Hepatic stellate cell (primary cell): ENCODE data around the gene PRKAR1A.
"Not testable (repeated sequence)": the region's sequence is repeated elsewhere in the genome, so short reads cannot be mapped to it uniquely, and the experiment has no call there.

Experiments
- DNase-seq: peaks from one replicate; pipeline ENCODE4 v3.0.0; 2011; ENCODE audit warnings: low spot score

Gene PRKAR1A

GRCh38 chr17:68512247-68512959, at the start of gene PRKAR1A:
Gene PRKAR1A, plus strand, starts transcription at chr17:68512430. Its CDS starts 2,970 bp downstream, at chr17:68515400.
- DNase-seq = peak; percentile 95

GRCh38 chr17:68463211-68464019, 48.8 kb upstream of the PRKAR1A start:
- DNase-seq = no peak

GRCh38 chr17:68468334-68468733, 43.9 kb upstream of the PRKAR1A start:
- DNase-seq = peak; percentile 38

- DNase-seq = peak; percentile 37
Measured at GRCh38 chr17:68468788-68469187, 43.4 kb upstream of the PRKAR1A start.

- DNase-seq = no peak
Measured at GRCh38 chr17:68470961-68471360, 41.3 kb upstream of the PRKAR1A start.

- DNase-seq = no peak
Measured at GRCh38 chr17:68480885-68481284, 31.3 kb upstream of the PRKAR1A start.

GRCh38 chr17:68482576-68483041, 29.6 kb upstream of the PRKAR1A start:
- DNase-seq = no peak

GRCh38 chr17:68484458-68484857, 27.8 kb upstream of the PRKAR1A start:
- no peak for DNase-seq

GRCh38 chr17:68489919-68490318, 22.3 kb upstream of the PRKAR1A start:
- no peak for DNase-seq

- no peak for DNase-seq
Measured at GRCh38 chr17:68491381-68492231, 20.6 kb upstream of the PRKAR1A start.

GRCh38 chr17:68492394-68493054, 19.7 kb upstream of the PRKAR1A start:
- DNase-seq = not testable (repeated sequence)

- no peak for DNase-seq
Measured at GRCh38 chr17:68495081-68495480, 17.1 kb upstream of the PRKAR1A start.

- no peak for DNase-seq
Measured at GRCh38 chr17:68497885-68498319, 14.3 kb upstream of the PRKAR1A start.

- DNase-seq = no peak
Measured at GRCh38 chr17:68498479-68499326, 13.5 kb upstream of the PRKAR1A start.

- DNase-seq = no peak
Measured at GRCh38 chr17:68499587-68499986, 12.6 kb upstream of the PRKAR1A start.

- no peak for DNase-seq
Measured at GRCh38 chr17:68501074-68501473, 11.2 kb upstream of the PRKAR1A start.

GRCh38 chr17:68505951-68506350, 6.3 kb upstream of the PRKAR1A start:
- DNase-seq = no peak

GRCh38 chr17:68507576-68507975, 4.7 kb upstream of the PRKAR1A start:
- DNase-seq = no peak

- DNase-seq = no peak
Measured at GRCh38 chr17:68509141-68510057, 2.8 kb upstream of the PRKAR1A start.

- no peak for DNase-seq
Measured at GRCh38 chr17:68511254-68511670, 968 bp upstream of the PRKAR1A start.
